Ishikawa (cell line): ENCODE results near the gene RHBDD3.

Experiments used
- CEBPB ChIP-seq: IDR thresholded peaks from 2 replicates; pipeline ENCODE4 v1.6.1; 2012
- CREB1 ChIP-seq: IDR thresholded peaks from 2 replicates; pipeline ENCODE4 v1.6.1; 2012; ENCODE audit warnings: low read depth
- EGR1 ChIP-seq: IDR thresholded peaks from 2 replicates; pipeline ENCODE4 v1.6.1; 2012
- EP300 ChIP-seq: IDR thresholded peaks from 2 replicates; pipeline ENCODE4 v1.6.1; 2012; ENCODE audit warnings: borderline replicate concordance
- FOXM1 ChIP-seq: IDR thresholded peaks from 2 replicates; pipeline ENCODE4 v1.6.1; 2012; ENCODE audit warnings: low read depth, borderline replicate concordance
- NFIC ChIP-seq: IDR thresholded peaks from 2 replicates; pipeline ENCODE4 v1.6.1; 2012
- RAD21 ChIP-seq: IDR thresholded peaks from 2 replicates; pipeline ENCODE4 v1.6.1; 2012; ENCODE audit warnings: low read depth
- TAF1 ChIP-seq: IDR thresholded peaks from 2 replicates; pipeline ENCODE4 v1.6.1; 2012; ENCODE audit warnings: low read depth, mild to moderate bottlenecking
- TCF12 ChIP-seq: IDR thresholded peaks from 2 replicates; pipeline ENCODE4 v1.6.1; 2012; ENCODE audit warnings: low read depth
- TEAD4 ChIP-seq: IDR thresholded peaks from 2 replicates; pipeline ENCODE4 v1.6.1; 2012
- YY1 ChIP-seq: IDR thresholded peaks from 2 replicates; pipeline ENCODE4 v1.6.1; 2012; ENCODE audit warnings: low read depth
- ZBTB7A ChIP-seq: IDR thresholded peaks from 2 replicates; pipeline ENCODE4 v1.6.1; 2012; ENCODE audit warnings: low read depth
- TF ChIP-seq, protein P1 (sequence below): IDR thresholded peaks from 2 replicates; pipeline ENCODE4 v1.6.1; 2012; ENCODE audit warnings: low read depth, mild to moderate bottlenecking
- TF ChIP-seq, protein P2 (sequence below): IDR thresholded peaks from 2 replicates; pipeline ENCODE4 v1.6.1; 2012
- TF ChIP-seq, protein P3 (sequence below): IDR thresholded peaks from 2 replicates; pipeline ENCODE4 v1.6.1; 2012

The RHBDD3 gene

DNA sequence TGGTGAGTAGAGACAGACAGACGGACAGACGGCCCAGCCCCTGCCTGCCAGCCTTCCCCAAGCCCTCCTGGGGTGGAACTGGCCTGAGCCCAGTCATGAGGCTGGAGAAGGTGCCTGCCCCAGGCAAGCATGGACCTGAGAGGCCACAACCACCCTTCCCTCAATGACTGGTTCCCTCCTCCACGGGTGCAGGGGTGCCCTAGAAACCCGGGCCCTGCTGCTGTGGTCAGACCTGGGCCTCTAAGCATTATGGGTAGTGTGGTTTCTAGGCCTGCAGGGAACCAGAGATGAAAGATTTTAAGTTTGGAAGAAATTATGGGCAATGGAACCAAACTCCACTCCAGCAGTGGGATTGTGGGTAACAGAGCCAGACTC lies 13.5 kb downstream of the RHBDD3 start:
- TF ChIP-seq CREB1 (no peak), EGR1 (no peak), TCF12 (no peak), CEBPB (no peak), YY1 (no peak)
- TF ChIP-seq, protein P1, sequence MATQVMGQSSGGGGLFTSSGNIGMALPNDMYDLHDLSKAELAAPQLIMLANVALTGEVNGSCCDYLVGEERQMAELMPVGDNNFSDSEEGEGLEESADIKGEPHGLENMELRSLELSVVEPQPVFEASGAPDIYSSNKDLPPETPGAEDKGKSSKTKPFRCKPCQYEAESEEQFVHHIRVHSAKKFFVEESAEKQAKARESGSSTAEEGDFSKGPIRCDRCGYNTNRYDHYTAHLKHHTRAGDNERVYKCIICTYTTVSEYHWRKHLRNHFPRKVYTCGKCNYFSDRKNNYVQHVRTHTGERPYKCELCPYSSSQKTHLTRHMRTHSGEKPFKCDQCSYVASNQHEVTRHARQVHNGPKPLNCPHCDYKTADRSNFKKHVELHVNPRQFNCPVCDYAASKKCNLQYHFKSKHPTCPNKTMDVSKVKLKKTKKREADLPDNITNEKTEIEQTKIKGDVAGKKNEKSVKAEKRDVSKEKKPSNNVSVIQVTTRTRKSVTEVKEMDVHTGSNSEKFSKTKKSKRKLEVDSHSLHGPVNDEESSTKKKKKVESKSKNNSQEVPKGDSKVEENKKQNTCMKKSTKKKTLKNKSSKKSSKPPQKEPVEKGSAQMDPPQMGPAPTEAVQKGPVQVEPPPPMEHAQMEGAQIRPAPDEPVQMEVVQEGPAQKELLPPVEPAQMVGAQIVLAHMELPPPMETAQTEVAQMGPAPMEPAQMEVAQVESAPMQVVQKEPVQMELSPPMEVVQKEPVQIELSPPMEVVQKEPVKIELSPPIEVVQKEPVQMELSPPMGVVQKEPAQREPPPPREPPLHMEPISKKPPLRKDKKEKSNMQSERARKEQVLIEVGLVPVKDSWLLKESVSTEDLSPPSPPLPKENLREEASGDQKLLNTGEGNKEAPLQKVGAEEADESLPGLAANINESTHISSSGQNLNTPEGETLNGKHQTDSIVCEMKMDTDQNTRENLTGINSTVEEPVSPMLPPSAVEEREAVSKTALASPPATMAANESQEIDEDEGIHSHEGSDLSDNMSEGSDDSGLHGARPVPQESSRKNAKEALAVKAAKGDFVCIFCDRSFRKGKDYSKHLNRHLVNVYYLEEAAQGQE, result no peak
- TF ChIP-seq, protein P2, sequence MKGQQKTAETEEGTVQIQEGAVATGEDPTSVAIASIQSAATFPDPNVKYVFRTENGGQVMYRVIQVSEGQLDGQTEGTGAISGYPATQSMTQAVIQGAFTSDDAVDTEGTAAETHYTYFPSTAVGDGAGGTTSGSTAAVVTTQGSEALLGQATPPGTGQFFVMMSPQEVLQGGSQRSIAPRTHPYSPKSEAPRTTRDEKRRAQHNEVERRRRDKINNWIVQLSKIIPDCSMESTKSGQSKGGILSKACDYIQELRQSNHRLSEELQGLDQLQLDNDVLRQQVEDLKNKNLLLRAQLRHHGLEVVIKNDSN, result no peak
- TF ChIP-seq, protein P3, sequence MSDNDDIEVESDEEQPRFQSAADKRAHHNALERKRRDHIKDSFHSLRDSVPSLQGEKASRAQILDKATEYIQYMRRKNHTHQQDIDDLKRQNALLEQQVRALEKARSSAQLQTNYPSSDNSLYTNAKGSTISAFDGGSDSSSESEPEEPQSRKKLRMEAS, result no peak

DNA sequence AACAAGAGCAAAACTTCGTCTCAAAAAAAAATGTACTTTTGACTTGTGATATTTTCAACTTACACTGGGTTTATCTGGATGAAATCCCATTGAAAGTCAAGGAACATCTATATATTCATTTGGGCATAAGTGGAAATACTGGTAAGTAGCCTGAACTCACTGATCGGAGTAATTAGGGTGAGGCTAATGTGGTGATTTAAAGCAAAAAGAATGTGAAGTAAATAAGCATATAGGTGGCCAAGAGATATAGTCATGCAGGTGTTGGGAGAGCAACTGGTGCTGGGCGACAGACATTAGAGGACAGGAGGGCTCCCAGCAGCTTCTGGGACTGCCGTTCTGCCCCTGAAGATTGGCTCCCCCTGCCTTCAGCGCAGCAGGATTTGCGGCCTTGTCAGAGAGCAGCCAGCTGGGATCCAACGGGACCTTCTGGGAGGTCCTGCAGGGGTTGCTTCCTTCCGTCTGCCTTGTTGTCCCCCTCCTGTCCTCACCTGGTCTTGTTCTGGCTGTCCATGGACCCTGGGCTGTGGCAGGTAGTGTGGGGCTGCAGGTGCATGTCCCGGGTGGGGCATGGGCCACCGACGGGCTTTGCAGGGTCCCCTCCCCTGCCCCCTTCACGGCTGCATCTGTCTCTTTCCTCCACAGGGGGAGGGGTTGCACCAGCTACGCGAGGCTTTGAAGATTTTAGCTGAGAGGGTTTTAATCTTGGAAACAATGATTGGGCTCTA lies 14.1 kb downstream of the RHBDD3 start:
- TF ChIP-seq, protein P3, result no peak
- TF ChIP-seq EP300 (no peak), YY1 (no peak), CEBPB (no peak), NFIC (no peak), FOXM1 (no peak), TAF1 (no peak), RAD21 (no peak), TCF12 (no peak), CREB1 (no peak), EGR1 (no peak), ZBTB7A (no peak), TEAD4 (no peak)
- TF ChIP-seq, protein P2, result no peak
- TF ChIP-seq, protein P1, result no peak

DNA sequence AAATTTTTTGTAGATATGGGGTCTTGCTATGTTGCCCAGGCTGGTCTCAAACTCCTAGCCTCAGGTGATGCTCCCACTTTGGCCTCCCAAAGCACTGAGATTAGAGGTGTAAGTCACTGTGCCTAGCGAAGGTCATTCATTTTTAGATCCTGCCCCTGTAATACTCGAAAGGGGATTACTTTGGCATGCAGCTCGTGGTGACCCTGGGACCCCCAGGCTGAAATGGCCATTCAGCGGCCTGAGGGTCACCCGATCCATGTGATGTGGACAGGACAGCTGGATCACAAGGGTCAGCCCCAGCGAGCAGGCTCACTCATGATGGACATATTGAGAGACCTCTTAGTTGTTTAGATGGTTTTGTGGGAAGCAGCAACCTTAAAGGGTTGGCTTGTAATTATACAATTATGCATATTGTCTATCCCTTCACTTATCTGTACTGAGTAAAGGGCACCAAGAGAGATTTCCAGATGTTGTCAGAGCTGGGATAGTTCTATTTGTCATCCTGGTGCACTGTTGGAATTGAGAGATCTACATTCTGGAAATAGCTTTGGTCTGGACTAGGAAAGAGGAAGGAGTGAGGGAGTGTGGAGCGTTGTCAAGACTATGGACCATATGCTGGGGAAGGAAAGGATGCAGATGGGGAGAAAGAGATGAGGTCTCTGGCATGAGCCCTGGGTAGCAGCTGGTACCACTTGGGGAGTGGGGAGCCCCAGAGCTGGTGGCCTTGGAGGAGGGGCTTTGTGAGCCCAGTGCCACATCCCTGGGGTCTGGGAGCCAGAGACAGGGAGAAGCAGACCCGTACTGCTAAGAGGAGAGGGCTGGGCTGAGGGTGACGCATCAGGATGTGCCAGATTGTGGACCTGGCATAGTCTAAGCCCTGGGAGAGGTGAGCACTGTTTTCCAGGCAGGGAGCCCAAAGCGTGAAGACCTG lies 15.5 kb downstream of the RHBDD3 start:
- TF ChIP-seq FOXM1, result no peak
- TF ChIP-seq, protein P3, result no peak
- TF ChIP-seq, protein P1, result no peak

DNA sequence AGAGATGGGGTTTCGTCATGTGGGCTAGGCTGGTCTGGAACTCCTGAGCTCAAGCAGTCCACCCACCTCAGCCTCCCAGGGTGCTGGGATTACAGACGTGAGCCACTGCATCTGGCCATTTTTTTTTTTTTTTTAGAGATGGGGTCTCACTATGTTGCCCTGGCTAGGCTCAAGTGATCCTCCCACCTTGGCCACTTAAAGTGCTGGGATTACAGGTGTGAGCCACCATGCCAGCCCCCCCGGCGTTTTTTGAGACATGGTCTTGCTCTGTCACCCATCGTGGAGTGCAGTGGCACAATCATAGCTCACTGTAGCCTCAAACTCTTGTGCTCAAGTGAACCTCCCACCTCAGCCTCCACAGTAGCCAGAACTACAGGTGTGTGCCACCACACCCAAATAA lies 16.5 kb downstream of the RHBDD3 start:
- TF ChIP-seq RAD21 (no peak), FOXM1 (no peak)
